ENCODE results near the gene TBC1D1.

Gene TBC1D1

GRCh38 chr4:38056011-38056685 lies 165.3 kb downstream of the TBC1D1 start:
- DNase-seq (ENCODE audit: low read depth): no peak

- no peak for DNase-seq (ENCODE audit: low read depth)
These were observed 167.3 kb downstream of the TBC1D1 start for GRCh38 chr4:38058151-38058550.

DNA sequence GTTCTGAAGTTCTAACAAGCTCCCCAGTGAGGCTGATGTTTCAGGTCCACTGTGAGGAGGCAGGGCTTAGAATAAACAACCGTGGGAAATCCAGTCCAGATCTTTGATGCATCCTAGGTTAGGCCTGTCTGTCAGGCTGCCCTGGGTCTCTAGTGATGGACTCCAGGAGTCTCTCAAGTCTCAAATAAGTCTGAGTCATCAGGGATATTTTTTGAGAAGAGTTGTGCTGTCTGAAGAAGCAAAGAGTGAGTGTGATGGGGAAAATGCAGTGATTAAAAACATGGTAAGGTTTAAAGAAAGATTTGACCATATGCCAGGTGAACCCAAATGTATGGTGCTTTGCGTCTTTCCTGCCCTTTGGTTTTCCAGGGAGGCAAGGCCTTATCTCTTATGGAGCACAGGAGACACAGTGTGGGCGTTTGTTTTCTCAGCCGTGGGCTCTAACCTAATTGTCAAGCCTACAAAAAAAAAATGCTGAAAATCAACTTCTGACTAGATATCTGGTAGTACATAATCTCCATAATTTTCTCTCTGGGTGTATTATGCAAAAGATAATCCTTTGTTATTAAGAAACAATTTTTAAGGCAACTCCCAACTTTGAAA lies 170.0 kb downstream of the TBC1D1 start:
- no peak for DNase-seq (ENCODE audit: low read depth)

DNA sequence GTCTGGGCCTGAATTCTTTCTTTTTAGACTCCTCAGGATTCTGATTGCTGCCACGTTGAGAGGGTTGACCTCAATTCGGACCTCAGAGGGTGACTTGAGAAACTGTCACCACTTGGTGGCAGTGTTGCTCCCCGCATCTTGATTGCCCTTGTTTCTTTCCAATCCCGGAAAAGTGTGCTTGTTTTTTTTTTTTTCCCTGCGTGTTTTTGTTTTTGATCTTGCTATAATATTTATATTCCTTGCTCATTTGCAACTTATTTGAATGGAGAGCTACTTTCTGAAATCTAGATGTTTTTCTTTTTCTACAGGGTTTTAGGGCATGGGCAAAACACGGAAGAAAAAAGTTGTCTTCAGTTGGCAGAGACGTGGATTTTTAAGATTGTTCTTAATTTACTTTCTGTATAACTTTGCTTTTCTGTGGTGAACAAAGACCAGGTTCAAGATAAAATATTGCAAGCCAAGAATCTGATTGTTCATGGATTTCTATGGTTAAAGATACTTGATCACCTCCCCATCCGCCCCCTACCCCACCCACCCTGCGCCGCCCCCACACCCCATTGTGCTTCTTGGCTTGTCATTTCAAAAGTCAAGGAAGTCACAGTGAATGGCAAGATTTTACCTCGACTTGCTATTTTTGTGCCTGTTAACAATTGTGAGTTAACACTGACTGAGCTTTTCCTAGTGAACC lies 171.3 kb downstream of the TBC1D1 start:
- peak; percentile 72 for DNase-seq (ENCODE audit: low read depth)

DNA sequence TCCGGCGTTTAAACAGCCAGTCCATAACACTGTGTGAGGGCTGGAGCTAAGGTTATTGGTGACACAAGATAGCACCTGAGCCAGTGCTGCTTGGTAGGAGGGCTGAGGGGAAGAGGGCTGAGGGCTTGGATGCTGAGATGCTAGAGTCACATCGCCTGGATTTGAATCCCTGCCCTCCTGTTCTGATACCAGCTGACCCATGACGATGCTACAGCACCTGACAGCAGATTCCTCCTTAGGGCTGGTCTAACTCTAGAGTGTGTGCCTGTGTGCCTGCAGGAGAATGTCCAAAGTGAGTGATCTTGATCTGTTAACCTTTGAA lies 171.9 kb downstream of the TBC1D1 start:
- no peak for DNase-seq (ENCODE audit: low read depth)

DNA sequence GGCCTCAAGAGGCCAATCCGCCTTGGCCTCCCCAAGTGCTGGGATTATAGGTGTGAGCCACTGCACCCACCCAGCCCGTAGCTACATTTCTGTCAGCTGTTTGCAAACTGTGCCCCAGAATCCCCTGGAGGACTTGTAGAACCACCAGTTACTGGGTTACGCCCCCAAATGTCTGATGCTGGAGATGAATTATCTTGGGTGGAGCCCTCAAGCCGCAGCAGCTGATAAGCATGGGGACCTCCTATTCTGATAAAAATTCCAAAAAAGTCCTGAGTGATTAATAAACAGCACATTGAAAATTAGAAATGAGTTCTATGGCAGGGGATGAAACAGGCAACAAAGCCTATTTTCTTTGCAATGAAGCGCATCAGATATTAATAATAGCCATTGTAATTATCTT lies 174.3 kb downstream of the TBC1D1 start:
- no peak for DNase-seq (ENCODE audit: low read depth)

DNA sequence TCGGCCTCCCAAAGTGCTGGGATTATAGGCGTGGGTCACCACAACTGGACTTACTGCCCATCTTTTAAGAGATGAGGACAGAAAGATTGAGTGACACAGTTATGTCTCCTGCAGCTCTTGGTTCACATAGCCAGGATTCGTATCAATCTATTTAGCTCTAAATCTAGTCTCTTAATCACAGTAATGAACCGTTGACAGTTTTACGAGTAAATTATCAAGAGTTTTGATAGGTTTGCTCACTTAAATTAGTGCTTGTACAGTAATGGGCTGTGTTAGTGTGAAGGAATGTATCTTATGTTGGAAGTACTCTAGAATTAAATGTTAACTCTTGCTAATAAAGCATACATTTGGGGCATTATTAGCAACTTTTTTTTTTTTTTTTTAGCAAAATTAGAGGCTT lies 175.0 kb downstream of the TBC1D1 start:
- DNase-seq (ENCODE audit: low read depth): no peak

DNA sequence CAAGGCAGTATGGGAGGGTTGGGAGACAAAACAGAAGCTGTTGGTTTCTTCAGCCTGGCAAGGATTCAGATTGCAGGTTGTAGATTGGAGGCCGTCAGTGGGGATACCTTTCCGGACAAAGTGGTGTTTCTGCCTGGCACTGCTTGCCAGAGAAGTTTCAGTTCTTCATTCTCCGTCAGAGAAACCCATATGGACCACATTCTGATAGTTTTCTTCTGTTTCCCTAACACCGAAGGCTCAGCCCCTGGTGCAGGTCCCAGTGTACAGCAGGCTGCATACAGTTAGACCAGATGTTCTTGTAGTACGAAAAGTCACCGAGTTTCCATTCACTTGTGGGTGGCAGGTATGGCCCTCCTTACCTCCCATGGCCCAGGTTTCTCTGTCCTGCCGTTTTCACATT lies 176.6 kb downstream of the TBC1D1 start:
- no peak for DNase-seq (ENCODE audit: low read depth)

DNA sequence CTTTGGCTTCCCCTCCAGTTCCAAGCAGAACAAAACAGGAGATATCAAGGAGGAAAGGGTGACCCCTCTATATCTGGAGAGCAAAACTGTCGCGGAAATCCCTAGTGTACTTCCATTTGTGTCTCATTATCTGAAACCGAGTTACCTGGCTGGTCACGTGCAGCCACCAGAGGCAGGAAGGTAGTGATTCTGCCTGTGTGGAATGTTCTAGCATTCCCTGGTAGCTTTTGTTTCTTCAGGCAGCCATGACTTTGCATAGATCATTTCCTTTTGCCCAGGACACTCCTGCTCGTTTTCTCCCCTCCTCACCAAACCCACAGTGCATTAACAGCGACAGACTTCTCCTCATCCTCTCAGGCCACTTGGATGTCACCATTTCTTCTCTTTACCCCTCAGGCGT lies 177.2 kb downstream of the TBC1D1 start:
- DNase-seq (ENCODE audit: low read depth): no peak

GRCh38 chr4:38069271-38069760 lies 178.4 kb downstream of the TBC1D1 start:
- peak; percentile 18 for DNase-seq (ENCODE audit: low read depth)

GRCh38 chr4:38071801-38072431 lies 181.0 kb downstream of the TBC1D1 start:
- no peak for DNase-seq (ENCODE audit: low read depth)

GRCh38 chr4:38072578-38072977 lies 181.7 kb downstream of the TBC1D1 start:
- no peak for DNase-seq (ENCODE audit: low read depth)

DNA sequence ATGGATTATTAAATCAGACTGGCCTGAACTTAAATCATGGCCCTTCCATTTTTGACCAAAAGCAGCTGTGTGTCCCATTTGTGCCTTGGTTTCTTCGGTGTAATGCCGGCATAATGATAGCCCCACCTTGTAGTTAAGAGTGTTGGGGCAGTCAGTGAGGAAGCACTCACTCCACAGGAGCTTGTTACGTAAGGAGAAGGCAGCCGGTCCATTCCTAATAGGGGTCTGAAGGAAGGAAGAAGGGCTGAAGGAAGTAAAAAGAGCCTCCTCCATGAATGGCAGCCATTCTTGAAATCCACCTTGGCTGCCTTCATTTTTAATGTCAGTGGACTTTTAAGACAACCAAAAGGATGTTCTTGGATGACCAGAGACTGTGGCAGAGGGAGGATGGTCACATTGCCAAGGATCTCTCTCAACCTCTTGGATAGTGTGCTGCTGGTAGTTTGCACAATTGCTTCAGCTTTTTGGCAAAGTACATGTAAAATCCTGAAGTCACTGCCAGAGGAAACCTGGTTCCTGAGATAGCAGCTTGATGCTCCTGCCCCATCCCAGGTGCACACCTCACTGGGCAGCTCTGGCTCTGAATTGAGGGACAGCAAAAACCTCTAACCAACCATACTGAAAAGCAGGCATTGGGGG lies 182.8 kb downstream of the TBC1D1 start:
- no peak for DNase-seq (ENCODE audit: low read depth)

- DNase-seq (ENCODE audit: low read depth): peak; percentile 52
These were observed 184.7 kb downstream of the TBC1D1 start for GRCh38 chr4:38075370-38076152.

GRCh38 chr4:38076153-38076669 lies 185.3 kb downstream of the TBC1D1 start:
- DNase-seq (ENCODE audit: low read depth): no peak

DNA sequence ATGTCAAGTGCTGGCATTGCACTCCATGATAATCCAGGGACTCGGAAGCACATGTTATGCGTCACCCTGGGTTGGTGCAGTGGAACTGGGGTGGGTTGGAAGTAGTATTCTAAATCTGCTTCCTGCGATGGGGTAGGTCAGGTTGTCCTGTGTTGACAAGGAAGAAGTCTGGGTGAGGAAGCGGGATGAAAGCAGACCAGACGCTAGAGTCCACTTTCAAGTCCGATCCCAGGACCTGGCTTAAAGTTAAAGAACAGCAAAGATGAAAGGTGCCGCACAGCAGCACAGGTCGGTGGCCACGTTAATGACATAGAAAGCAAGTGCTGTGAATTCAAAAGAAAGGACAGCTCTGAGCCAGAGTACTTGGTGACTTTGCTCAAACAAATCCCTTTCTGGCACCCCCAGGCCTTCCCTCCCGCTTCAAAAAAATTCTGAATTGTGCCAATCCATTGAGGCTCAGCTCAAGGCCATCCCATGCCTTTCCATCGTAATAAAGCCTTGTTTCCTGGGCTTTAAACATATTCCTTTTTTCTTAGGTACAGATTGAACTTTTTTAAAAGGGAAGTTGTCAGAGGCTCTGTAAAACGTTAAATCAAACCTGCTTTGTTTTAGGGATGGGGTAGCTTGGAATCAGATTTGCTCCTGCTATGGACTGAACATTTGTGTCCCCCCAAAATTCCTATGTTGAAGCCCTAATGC lies 187.1 kb downstream of the TBC1D1 start:
- no peak for DNase-seq (ENCODE audit: low read depth)

- DNase-seq (ENCODE audit: low read depth): peak; percentile 83
These were observed 187.9 kb downstream of the TBC1D1 start for GRCh38 chr4:38078590-38079421.

DNA sequence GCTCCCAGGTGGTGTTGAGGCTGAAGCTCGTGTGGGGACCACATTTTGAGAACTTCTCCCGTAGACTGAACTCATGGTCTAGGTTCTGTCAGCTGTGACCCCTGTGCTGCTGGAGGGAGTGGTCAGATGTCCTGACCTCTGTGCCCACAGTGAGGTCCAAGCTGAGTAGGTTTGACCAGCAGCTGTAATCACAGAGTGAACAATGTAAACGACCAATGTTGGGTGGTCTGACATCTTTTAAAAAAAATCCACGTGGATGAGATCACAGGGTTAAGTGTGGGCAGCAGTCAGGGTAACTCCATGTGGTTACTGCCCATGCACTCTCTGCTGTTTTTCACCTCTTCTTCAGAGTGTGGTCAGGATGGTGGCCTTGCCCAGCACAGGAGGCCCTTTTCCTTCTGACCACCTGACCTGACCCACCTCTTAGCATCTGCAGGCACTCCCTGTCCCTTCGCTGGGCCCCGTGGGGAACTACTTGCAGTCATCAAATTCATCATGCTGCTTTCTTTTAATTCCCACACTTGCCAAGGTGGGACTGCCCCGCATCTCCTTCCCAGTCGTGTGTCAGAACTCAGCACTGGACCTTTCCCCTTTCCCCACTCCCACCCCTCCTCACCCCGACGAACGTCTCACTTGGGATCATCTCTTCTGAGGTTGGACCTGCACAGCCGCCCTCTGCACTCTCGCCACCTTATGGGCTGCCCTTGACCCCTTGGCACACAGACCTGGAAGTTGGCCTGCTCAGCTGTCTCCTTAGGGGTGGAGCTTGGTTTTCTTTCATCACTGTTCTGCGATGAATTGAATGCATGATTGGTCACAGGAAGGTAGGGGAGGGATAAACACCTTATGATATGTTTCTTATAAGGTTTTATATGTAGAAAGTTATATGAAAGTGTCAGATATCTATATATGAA lies 189.4 kb downstream of the TBC1D1 start:
- DNase-seq (ENCODE audit: low read depth): no peak

- DNase-seq (ENCODE audit: low read depth): no peak
These were observed 191.1 kb downstream of the TBC1D1 start for GRCh38 chr4:38082021-38082420.

All from ELR (cell line).